SKM-1 treated with dmso at 0.1 percent for 144 hours (cell line): ENCODE data around the gene UGT3A2.
"Not testable (repeated sequence)": the region's sequence is repeated elsewhere in the genome, so short reads cannot be mapped to it uniquely, and the experiment has no call there.

Experiments
- DNase-seq: peaks from one replicate; lab custom pipeline; 2025; ENCODE audit not compliant: unreplicated experiment; lab: John Stamatoyannopoulos, UW

UGT3A2 gene

GRCh38 chr5:36055984-36056383 is 10.7 kb downstream of the UGT3A2 start:
- DNase-seq: no peak

- DNase-seq: no peak
Measured at GRCh38 chr5:36054647-36055046, 12.0 kb downstream of the UGT3A2 start.

- DNase-seq: no peak
Measured at GRCh38 chr5:36052538-36052937, 14.1 kb downstream of the UGT3A2 start.

- DNase-seq: no peak
Measured at GRCh38 chr5:36049949-36050348, 16.7 kb downstream of the UGT3A2 start.

- no peak for DNase-seq
Measured at GRCh38 chr5:36047384-36048160, 19.1 kb downstream of the UGT3A2 start.

GRCh38 chr5:36045895-36046294 is 20.8 kb downstream of the UGT3A2 start:
- no peak for DNase-seq

- no peak for DNase-seq
Measured at GRCh38 chr5:36041537-36041845, 25.2 kb downstream of the UGT3A2 start.

- DNase-seq: no peak
Measured at GRCh38 chr5:36040651-36041536, 25.8 kb downstream of the UGT3A2 start.

GRCh38 chr5:36035696-36036095 is 31.0 kb downstream of the UGT3A2 start:
- no peak for DNase-seq

- not testable (repeated sequence) for DNase-seq
Measured at GRCh38 chr5:36034536-36035134, 32.0 kb downstream of the UGT3A2 start.

GRCh38 chr5:36033486-36033885 is 33.2 kb downstream of the UGT3A2 start:
- DNase-seq: no peak

GRCh38 chr5:36033047-36033446 is 33.6 kb downstream of the UGT3A2 start:
- no peak for DNase-seq

- DNase-seq: no peak
Measured at GRCh38 chr5:36031223-36031622, 35.5 kb downstream of the UGT3A2 start.

- no peak for DNase-seq
Measured at GRCh38 chr5:36029914-36030313, 36.8 kb downstream of the UGT3A2 start.

GRCh38 chr5:36028816-36029465 is 37.7 kb downstream of the UGT3A2 start:
- no peak for DNase-seq

- DNase-seq: no peak
Measured at GRCh38 chr5:36027711-36028110, 39.0 kb downstream of the UGT3A2 start.

GRCh38 chr5:36026706-36027465 is 39.8 kb downstream of the UGT3A2 start:
- no peak for DNase-seq

GRCh38 chr5:36022246-36022645 is 44.4 kb downstream of the UGT3A2 start:
- not testable (repeated sequence) for DNase-seq

- not testable (repeated sequence) for DNase-seq
Measured at GRCh38 chr5:36019584-36019983, 47.1 kb downstream of the UGT3A2 start.

- no peak for DNase-seq
Measured at GRCh38 chr5:36017622-36018021, 49.1 kb downstream of the UGT3A2 start.

- DNase-seq: no peak
Measured at GRCh38 chr5:36017004-36017403, 49.7 kb downstream of the UGT3A2 start.
